ENCODE results near the gene ARF1.

The ARF1 gene

DNA sequence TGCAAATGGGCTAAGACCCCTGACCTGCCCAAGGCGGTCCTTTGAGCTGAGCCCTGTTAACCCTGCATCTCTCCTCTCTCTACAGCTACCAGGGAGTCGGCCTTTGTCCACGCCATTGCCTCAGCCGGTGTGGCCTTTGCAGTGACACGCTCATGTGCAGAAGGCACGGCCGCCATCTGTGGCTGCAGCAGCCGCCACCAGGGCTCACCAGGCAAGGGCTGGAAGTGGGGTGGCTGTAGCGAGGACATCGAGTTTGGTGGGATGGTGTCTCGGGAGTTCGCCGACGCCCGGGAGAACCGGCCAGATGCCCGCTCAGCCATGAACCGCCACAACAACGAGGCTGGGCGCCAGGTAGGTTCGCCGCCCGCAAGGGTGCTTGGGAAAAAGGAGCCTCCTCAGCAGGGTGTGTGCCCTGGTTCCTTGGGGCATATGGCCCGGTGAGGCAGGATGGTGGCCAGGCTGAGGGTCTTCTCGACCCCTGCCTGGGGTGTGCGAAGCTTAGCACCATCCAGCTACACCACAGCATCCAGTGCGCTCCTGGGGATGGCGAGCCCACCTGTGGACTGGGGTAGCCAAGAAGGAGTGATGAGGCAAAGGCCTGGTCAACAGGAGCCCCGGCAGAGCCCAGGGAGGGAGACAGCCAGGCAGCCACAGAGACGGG, 31.8 kb upstream of the ARF1 start:
- no peak for DNase-seq (ENCODE audit: low read depth)

DNA sequence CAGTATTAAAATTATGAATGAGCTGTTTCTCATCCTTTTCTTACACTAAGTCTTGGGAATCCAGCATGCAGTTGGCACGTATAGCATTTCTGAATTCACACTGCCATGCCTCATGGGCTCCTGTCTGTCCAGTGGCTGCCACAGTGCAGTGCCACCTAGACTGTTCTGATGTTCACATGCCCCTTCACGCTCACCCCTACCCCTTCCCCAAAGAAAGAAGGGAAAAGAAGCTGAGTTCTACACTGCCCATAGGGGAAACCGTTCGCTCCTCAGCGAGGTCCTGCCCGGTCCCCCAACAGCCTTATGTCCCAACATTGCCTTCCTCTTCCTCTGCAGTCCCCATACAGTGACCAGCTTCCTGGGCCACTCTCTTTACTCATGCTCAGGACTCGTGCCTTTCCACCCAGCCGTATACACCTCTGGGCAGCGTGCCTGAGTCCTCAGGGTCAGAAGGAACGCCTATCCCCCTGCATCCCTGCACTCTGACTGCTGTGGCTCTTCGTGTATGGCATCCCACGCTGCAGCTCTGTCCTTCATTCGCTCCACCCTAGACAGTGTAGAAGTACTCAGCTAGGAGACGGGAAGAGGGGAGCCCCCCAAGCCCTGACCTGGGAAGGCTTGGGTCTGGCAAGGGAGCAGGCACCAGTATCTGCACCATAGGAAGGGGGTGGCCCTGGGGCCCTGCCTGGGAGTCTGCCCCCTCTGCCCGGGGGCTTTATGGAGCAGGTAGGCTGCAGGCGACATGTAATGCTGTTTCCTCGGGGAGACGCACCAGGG, 24.1 kb upstream of the ARF1 start:
- no peak for DNase-seq (ENCODE audit: low read depth)

DNA sequence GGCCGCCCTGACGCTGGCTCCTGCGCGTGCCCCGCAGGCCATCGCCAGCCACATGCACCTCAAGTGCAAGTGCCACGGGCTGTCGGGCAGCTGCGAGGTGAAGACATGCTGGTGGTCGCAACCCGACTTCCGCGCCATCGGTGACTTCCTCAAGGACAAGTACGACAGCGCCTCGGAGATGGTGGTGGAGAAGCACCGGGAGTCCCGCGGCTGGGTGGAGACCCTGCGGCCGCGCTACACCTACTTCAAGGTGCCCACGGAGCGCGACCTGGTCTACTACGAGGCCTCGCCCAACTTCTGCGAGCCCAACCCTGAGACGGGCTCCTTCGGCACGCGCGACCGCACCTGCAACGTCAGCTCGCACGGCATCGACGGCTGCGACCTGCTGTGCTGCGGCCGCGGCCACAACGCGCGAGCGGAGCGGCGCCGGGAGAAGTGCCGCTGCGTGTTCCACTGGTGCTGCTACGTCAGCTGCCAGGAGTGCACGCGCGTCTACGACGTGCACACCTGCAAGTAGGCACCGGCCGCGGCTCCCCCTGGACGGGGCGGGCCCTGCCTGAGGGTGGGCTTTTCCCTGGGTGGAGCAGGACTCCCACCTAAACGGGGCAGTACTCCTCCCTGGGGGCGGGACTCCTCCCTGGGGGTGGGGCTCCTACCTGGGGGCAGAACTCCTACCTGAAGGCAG, 23.4 kb upstream of the ARF1 start:
- DNase-seq (ENCODE audit: low read depth): no peak

DNA sequence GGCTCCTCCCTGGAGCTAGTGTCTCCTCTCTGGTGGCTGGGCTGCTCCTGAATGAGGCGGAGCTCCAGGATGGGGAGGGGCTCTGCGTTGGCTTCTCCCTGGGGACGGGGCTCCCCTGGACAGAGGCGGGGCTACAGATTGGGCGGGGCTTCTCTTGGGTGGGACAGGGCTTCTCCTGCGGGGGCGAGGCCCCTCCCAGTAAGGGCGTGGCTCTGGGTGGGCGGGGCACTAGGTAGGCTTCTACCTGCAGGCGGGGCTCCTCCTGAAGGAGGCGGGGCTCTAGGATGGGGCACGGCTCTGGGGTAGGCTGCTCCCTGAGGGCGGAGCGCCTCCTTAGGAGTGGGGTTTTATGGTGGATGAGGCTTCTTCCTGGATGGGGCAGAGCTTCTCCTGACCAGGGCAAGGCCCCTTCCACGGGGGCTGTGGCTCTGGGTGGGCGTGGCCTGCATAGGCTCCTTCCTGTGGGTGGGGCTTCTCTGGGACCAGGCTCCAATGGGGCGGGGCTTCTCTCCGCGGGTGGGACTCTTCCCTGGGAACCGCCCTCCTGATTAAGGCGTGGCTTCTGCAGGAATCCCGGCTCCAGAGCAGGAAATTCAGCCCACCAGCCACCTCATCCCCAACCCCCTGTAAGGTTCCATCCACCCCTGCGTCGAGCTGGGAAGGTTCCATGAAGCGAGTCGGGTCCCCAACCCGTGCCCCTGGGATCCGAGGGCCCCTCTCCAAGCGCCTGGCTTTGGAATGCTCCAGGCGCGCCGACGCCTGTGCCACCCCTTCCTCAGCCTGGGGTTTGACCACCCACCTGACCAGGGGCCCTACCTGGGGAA, 22.7 kb upstream of the ARF1 start:
- no peak for DNase-seq (ENCODE audit: low read depth)

DNA sequence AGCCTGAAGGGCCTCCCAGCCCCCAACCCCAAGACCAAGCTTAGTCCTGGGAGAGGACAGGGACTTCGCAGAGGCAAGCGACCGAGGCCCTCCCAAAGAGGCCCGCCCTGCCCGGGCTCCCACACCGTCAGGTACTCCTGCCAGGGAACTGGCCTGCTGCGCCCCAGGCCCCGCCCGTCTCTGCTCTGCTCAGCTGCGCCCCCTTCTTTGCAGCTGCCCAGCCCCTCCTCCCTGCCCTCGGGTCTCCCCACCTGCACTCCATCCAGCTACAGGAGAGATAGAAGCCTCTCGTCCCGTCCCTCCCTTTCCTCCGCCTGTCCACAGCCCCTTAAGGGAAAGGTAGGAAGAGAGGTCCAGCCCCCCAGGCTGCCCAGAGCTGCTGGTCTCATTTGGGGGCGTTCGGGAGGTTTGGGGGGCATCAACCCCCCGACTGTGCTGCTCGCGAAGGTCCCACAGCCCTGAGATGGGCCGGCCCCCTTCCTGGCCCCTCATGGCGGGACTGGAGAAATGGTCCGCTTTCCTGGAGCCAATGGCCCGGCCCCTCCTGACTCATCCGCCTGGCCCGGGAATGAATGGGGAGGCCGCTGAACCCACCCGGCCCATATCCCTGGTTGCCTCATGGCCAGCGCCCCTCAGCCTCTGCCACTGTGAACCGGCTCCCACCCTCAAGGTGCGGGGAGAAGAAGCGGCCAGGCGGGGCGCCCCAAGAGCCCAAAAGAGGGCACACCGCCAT, 21.9 kb upstream of the ARF1 start:
- no peak for DNase-seq (ENCODE audit: low read depth)

DNA sequence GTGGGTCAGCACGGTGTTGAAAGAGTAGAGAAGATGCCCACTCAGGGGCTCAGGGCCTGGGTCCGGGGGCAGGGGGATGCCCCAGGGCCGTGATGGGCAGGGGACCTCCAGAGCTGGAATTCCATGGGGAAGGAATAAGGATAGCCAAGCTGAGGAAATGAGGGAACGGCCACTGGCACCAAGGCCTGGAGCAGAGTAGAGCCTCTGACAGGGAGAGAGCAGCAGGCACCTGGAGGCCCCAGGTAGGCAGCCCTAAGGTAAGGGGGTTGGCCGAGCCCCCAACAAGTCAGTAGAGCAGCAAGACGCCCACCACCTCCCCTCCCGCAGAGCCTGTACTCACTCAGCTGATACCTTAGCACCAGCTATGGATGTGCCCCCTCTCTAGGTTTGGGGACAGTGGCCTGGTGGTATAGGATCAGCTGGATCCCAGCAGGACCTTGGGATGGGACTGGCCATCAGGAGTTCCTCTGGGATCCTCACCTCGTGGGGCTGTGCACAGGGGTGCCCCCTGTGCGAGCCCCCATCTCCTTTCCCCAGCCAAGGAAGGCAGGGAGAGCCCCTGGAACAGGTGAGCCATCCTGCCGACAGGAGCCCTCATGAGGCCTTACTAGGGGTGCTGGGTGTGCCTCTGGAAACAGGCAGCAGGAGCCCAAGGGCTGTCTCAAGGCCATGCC, 21.0 kb upstream of the ARF1 start:
- DNase-seq (ENCODE audit: low read depth): no peak

DNA sequence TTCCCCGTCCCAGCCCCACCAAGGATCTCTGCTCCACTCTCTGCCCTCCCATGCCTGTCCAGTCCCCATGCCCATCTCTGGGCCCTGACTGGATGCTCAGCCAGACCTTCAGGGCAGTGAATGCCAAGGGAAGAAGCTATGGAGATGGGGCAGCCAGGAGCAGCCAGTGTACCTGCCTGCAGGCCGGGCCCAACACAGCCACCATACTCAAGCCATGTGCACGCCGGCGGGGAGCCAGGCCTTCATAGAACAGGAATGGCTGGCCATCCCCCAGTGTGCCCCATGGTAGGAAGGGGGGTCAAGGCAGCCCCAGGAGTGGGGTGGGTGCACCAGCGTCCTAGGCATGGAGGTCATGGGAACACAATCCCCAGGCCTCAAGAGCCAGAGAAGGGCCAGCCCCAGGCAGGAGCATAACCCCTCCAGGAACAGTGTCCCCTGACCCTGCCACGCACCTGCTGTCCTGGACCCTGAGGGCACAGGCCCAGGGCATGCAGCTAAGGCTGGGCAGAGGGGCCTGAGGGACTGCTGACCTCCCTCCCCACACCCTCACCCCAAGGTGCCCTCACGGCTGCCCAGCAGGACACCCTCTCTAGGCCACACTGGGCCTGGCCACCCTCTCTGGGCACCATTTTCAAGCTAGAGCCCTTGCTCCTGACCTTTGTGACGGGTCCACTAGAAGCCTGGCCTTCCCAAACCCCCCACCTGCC, 20.3 kb upstream of the ARF1 start:
- DNase-seq (ENCODE audit: low read depth): no peak

DNA sequence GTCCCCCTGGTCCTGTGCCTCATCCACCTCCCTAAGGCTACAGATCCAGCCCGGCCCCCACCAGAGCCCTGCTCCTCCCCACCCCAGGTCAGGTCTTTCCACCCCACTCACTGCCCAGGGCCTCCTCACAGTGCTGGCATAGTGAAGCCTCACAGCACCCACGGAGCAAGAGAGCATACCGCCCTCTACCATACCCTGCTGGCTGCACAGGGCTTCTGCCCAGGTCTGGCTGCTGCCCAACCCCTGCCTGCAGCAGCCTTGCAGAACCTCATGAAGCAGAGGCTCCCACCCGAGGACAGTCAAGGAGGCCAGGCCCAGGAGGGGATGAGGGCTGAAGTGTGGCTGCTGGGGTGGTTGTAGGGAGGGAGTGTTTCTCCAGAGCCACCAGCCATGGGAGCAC, 19.7 kb upstream of the ARF1 start:
- no peak for DNase-seq (ENCODE audit: low read depth)

DNA sequence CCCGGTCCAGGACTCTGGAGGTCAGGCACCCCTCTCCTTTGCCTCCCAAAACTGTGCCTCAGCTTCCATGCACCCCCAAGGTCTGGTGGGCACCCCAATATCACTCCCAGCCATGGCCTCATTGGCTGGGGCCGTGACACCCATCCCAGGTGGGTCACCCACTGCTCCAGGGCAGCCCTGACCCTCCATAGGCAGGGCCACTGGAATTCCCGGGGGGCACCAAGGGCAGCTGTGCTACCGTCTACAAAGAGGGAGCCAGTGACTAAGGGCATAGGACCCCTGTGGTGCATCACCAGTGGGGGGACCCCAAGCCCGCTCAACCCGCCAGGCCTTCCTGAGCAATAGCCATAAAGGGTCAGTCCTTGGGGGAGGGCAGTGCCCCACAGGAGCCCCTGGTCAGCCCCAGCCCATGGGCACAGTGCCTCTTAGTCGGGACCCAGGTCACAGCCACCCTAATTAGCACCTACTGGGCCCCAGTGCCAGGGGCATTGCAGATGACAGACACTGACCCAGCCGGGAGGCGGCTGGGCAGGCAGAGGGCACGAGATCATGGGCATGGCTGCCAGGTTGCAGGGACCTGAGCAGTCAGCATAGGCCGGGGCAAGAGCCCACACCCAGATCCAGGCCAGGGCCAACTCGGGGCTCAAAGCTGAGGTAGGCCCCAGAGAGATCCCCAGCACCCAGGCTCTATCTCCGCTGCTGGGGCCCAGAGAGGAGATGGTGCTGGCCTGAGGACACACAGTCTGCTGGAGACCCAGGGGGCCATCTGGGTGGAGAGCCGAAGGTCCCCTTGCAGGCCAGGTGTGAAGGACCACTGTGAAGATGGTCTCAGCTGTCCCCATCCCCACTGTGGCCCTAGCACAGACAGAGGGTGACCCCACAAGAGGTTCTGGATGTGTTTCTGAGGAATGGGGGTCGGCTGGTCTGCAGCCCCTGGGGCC, 19.0 kb upstream of the ARF1 start:
- DNase-seq (ENCODE audit: low read depth): no peak

DNA sequence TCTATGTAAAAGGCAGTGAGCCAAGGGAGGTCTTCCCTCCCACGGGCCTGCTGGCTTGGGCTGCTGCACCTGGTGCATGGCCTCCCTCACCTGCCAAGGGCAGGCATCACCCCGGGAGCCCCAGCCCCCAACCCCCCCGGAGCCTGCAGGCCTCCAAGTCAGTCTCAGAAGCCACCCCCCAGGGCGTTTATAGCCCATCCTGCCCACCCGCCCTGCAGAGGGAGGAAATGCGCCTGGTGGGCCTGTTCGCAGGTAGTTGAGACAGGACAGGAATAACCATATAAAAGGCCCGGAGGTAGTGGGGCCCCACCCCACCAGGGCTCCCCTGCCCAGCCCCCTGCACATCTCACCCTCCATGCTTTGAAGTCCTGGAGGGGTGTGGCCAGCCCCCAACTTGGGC, 18.2 kb upstream of the ARF1 start:
- no peak for DNase-seq (ENCODE audit: low read depth)

DNA sequence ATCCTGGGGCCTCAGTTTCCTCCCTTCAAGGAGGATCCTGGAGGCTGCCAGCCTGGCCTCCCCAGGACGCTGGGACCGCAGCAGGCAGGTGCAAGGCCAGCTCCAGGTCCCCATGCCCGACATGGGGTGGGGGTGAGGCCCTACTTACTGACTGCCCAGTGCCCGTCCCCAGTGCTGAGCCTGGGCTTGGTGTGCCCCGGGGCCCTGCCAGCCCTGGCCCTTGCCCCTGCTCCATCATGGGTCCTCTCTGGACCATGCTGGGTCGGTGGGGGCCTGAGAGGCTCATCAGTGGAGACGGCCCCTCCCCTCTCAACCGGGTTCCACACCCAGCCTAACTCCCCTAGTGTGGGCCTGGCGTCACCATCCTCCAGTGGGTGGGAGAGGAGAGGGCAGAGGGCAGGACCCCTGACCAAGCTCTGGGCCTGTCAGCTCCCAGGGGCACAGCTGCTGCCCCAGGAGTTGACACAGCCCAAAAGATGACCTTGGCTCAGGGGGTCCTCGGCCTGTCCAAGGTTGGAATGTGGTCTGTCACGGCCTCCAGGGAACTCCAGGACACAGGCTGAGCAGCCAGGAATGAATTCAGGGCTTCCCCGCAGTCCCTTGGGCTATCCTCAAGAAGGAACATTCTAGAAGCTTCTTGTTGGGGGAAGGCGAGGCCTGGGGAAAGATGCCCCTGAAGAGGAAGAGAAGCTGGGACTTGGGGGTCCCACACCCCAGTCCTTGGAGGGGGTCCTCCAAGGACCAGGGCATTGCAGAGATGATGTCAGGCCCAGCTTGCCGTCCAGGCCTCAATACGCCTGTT, 17.6 kb upstream of the ARF1 start:
- no peak for DNase-seq (ENCODE audit: low read depth)

DNA sequence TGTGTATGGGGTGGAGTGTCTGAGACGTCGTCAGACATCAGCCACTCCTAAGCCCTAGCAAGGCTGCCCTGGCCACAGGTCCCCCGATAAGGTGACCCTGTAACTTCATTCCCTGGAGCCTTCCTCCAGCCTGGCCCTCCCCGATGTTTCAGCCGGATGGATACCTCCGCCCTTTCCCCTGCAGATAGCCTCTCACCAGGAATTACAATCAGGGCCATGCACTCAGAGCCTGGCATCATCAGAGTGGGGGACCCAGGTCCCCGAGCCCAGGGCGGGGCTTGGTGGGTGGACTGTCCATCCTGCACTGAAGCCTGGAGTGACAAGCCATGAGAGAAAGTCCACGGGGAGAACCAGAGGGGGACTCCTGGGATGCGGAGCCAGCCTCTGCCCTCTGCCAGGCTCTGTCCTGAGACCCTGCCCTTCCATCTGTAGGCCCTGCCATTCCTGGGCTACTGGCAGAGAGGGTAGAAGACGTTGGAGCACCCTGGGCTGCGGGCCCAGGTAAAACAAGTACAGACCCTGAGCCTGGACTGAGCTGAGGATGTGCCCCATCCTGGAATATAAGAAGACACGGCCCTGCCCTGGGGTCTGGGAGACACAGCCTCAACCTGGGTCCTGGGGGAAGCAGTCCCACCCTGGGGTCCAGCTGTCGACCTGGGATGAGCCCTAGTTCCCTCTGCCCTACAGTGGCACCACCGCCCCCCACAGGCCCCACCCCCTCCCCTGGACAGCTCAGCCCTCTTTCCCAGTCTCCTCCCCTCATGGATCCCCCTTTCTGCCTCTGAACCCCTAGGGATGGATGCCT, 16.8 kb upstream of the ARF1 start:
- DNase-seq (ENCODE audit: low read depth): no peak

DNA sequence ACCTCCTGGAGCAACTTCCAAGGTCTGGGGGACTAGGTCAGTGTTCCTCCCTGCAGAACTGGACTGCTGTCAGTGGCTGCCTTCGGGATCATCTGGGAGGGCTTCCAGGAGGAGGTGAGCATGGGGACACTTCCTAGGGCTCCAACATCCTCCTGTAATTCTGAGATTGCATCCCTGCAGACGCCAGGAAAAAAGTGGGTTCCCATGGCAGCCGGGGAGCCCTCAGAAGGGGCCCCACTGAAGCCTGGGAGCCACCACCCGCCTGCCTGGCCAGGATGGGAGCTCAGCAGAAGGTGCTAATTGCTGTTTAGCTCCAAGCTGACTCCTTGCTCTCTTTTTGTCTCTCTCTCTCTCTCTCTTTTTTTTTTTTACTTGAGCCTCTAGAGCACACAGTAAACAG, 16.1 kb upstream of the ARF1 start:
- no peak for DNase-seq (ENCODE audit: low read depth)

DNA sequence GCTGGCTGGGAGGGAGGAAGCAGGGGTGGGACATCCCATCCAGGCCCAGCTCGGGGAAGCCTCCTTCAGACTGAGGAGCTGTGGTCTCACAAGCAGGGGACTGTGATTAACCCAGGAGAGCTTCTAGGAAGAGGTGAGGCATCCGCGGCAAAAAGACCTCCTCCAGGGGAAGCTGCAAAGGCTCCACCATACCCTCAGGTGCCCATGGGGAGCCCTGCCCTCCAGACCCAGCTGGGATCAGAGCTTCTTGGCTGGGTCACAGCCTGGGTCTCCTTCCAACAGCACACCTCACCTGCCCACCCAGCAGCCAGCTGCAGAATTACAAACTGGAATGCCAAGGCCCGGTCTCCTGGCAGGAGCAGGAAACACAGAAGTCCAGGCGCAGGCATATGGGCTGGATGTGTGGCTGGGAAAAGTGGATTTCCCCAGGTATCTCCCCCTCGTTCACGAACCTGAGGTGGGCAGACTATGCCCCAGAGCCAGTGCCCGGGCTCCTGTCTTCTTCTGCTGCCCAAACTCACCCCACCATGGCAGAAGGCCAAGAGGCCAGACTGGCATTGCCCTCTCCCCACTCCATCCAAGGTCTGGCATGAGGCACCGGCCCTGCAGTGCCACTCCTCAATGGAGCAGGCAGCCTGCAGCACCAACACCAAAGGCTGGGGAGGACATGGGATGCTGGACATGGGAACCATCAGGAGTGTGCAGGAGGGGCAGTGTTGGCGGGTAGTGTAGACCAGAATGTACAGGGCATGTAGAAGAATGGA, 15.4 kb upstream of the ARF1 start:
- DNase-seq (ENCODE audit: low read depth): no peak

DNA sequence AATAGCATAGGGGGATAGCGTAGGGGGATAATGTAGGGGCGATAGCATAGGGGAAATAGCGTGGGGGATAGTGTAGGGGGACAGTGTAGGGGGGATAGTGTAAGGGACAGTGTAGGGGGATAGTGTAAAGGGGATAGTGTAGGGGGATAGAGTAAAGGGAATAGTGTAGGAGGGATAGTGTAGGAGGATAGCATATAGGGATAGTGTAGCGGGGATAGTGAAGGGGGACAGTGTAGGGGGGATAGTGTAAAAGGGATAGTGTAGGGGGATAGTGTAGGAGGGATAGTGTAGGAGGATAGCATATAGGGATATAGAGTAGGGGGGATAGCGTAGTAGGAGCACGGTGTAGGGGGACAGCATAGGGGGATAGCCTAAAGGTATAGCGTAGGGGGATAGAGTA, 14.1 kb upstream of the ARF1 start:
- no peak for DNase-seq (ENCODE audit: low read depth)

DNA sequence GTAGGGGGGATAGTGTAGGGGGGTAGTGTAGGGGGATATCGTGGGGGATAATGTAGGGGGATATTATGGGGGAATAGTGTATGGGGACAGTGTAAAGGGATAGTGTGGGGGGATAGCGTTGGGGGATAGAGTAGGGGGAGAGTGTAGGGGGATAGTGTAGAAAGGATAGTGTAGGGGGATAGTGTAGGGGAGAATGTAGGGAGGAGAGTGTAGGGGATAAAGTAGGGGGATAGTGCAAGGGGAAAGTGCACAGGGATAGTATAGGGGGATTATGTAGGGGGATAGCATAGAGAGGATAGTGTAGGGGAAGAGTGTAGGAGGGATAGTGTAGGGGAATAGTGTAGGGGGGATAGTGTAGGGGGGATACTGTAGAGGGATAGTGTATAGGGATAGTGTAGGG, 12.3 kb upstream of the ARF1 start:
- no peak for DNase-seq (ENCODE audit: low read depth)

DNA sequence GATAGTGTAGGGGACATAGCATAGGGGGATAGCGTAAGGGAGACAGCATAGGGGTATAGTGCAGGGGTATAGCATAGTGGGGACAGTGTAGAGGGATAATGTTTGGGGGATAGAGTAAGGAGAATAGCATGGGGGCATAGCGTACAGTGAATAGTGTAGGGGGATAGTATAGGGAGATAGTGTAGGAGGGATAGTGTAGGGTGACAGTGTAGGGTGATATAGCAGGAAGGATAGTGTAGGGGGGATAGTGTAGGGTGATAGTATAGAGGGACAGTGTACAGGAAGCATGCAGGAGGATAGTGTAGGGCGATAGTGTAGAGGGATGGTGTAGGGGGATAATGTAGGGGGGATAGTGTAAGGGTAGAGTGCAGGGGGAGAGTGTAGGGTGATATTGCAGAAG, 11.7 kb upstream of the ARF1 start:
- DNase-seq (ENCODE audit: low read depth): no peak

Measured in stimulated activated CD8-positive, alpha-beta memory T cell treated with anti-CD3 and anti-CD28 coated beads, Interleukin-12 subunit alpha, Interleukin-12 subunit beta, amount 100 ng/mL, for 4 hours (primary cell).